HCT116 (cell line): ENCODE data around the gene SNAP29. TPM values are rescaled to one million over a fixed set of nuclear protein-coding genes. Genes with fewer than 3 reads are reported as not detected.

Experiments
- ATAC-seq: fragments of 200-7000 bp; cut with Tn5 transposase; 2 replicates; pipeline ENCODE4 v1.9.1; 2020; ENCODE audit warnings: mild to moderate bottlenecking, moderate library complexity
- BruUV-seq: library from RNA; stranded (reverse); fragments of 400-500 nt; replicated peaks from 2 replicates; lab custom pipeline; 2021; lab: Mats Ljungman, UMichigan
- CTCF ChIA-PET: fragments of 300-600 bp; sonication (Branson Sonifier 250); formaldehyde crosslinking; loops from one replicate; lab custom pipeline; 2021; ENCODE audit warnings: antibody characterized with exemption; lab: Charles Lee
- POLR2A ChIA-PET: fragments of 300-600, 350-600 bp; sonication (Branson Sonifier 250); formaldehyde crosslinking; loops from one replicate; lab custom pipeline; 2021; ENCODE audit warnings: antibody characterized with exemption; lab: Charles Lee
- RAD21 ChIA-PET, 2 experiments: fragments of 300-600 bp; sonication (Branson Sonifier 250); formaldehyde crosslinking; loops; one replicate each; lab custom pipeline; 2023; ENCODE audit warnings: low total read pairs in 2 of 2; ENCODE audit not compliant: uncharacterized antibody in 2 of 2, unreplicated experiment in 2 of 2, low non-redundant PET in 1 of 2; lab: Charles Lee
- DNase-seq: peaks from one replicate; pipeline ENCODE4 v3.0.0-alpha.2; 2010; ENCODE audit warnings: low read depth, low spot score
- H2AFZ ChIP-seq: fragments of 200-600 bp; shearing (Covaris generic), sonication (generic); 2 replicates; pipeline ENCODE4 v1.6.1; 2017; ENCODE audit warnings: low read depth, mixed run types, mixed read lengths, antibody characterized with exemption, low read length; ENCODE audit not compliant: poor library complexity, severe bottlenecking
- H3K27ac ChIP-seq: 2 replicates; pipeline ENCODE4 v1.5.1; 2012; ENCODE audit warnings: low read depth, low read length
- H3K27me3 ChIP-seq: fragments of 200-600 bp; sonication (generic); 2 replicates; pipeline ENCODE4 v1.6.1; 2016; ENCODE audit warnings: mixed run types, low read length, mixed read lengths; ENCODE audit not compliant: insufficient read depth
- H3K36me3 ChIP-seq, 2 experiments: fragments of 200-500 bp in 1 of 2; fragments of 200-600 bp in 1 of 2; sonication (Bioruptor generic) in 1 of 2; sonication (generic) in 1 of 2; 2 replicates each; pipeline versions ENCODE4 v1.5.1 to v1.6.1; 2014 to 2016; ENCODE audit warnings: low read length in 2 of 2, inconsistent platforms in 1 of 2, mixed read lengths in 1 of 2, mixed run types in 1 of 2; ENCODE audit not compliant: insufficient read depth in 2 of 2, control insufficient read depth in 1 of 2
- H3K4me1 ChIP-seq, 2 experiments: fragments of 200-600 bp in 1 of 2; sonication (generic) in 1 of 2; 2 replicates each; pipeline versions ENCODE4 v1.5.1 to v1.6.1; 2012 to 2017; ENCODE audit warnings: low read length in 2 of 2, inconsistent platforms in 1 of 2, mild to moderate bottlenecking in 1 of 2, mixed read lengths in 1 of 2, mixed run types in 1 of 2, moderate library complexity in 1 of 2; ENCODE audit not compliant: insufficient read depth in 2 of 2, control insufficient read depth in 1 of 2
- H3K4me2 ChIP-seq: fragments of 200-600 bp; sonication (generic); 2 replicates; pipeline ENCODE4 v1.6.1; 2017; ENCODE audit warnings: mixed run types, low read length, mixed read lengths
- H3K4me3 ChIP-seq, 2 experiments: fragments of 200-600 bp in 1 of 2; sonication (generic) in 1 of 2; replicated peaks in 1 of 2; 2 replicates each; pipeline ENCODE4 v1.5.1; 2011 to 2016; ENCODE audit warnings: low read length in 2 of 2, control low read depth in 1 of 2, low read depth in 1 of 2, mild to moderate bottlenecking in 1 of 2, mixed read lengths in 1 of 2, mixed run types in 1 of 2
- H3K79me2 ChIP-seq: fragments of 200-600 bp; sonication (generic); 2 replicates; pipeline ENCODE4 v1.6.1; 2017; ENCODE audit warnings: mild to moderate bottlenecking, mixed run types, low read length, moderate library complexity, mixed read lengths; ENCODE audit not compliant: insufficient read depth
- H3K9ac ChIP-seq: fragments of 200-600 bp; sonication (generic); 2 replicates; pipeline ENCODE4 v1.6.1; 2016; ENCODE audit warnings: low read length, mixed read lengths
- H3K9me2 ChIP-seq: fragments of 200-600 bp; sonication (generic), shearing (Covaris generic); 2 replicates; pipeline ENCODE4 v1.6.1; 2017; ENCODE audit warnings: mixed run types, mild to moderate bottlenecking, moderate library complexity; ENCODE audit not compliant: insufficient read depth
- H3K9me3 ChIP-seq, 2 experiments: fragments of 200-500 bp in 1 of 2; fragments of 200-600 bp in 1 of 2; sonication (Bioruptor generic) in 1 of 2; sonication (generic) in 1 of 2; 2 replicates each; pipeline ENCODE4 v1.6.1; 2014 to 2017; ENCODE audit warnings: low read length in 2 of 2, mixed read lengths in 2 of 2, inconsistent platforms in 1 of 2, low read depth in 1 of 2, mild to moderate bottlenecking in 1 of 2, mixed run types in 1 of 2, moderate library complexity in 1 of 2; ENCODE audit not compliant: control insufficient read depth in 1 of 2, insufficient read depth in 1 of 2
- H4K20me1 ChIP-seq: fragments of 200-600 bp; sonication (generic), shearing (Covaris generic); 2 replicates; pipeline ENCODE4 v1.6.1; 2017; ENCODE audit warnings: mixed run types, mild to moderate bottlenecking, moderate library complexity; ENCODE audit not compliant: insufficient read depth
- CBX3 ChIP-seq: IDR thresholded peaks from 2 replicates; pipeline ENCODE4 v1.6.1; 2012; ENCODE audit warnings: low read depth
- EZH2 ChIP-seq: fragments of 200-600 bp; sonication (generic); IDR thresholded peaks from 2 replicates; pipeline ENCODE4 v1.6.1; 2017; ENCODE audit warnings: antibody characterized with exemption, mixed run types
- FOSL1 ChIP-seq: IDR thresholded peaks from 2 replicates; pipeline ENCODE4 v1.6.1; 2012; ENCODE audit warnings: low read depth
- JUND ChIP-seq: IDR thresholded peaks from 2 replicates; pipeline ENCODE4 v1.6.1; 2012
- POLR2AphosphoS5 ChIP-seq: IDR thresholded peaks from 2 replicates; pipeline ENCODE4 v1.6.1; 2011; ENCODE audit warnings: mild to moderate bottlenecking, low read depth, low read length, moderate library complexity
- SIN3A ChIP-seq: IDR thresholded peaks from 2 replicates; pipeline ENCODE4 v1.6.1; 2012; ENCODE audit warnings: low read depth
- SRF ChIP-seq: IDR thresholded peaks from 2 replicates; pipeline ENCODE4 v1.6.1; 2012; ENCODE audit warnings: low read depth
- intact Hi-C: fragments of 100-400 bp; cut with micrococcal nuclease; formaldehyde crosslinking; loops from 2 replicates; pipeline ENCODE4 v1.10.0; 2022
- total RNA-seq: library from RNA; stranded (reverse); gene quantifications from one replicate; pipeline ENCODE4 v1.2.1, GENCODE V29; 2021; ENCODE audit not compliant: unreplicated experiment

The SNAP29 gene
- total RNA-seq, 1 experiment from 2014 or later = 27.3 TPM

DNA sequence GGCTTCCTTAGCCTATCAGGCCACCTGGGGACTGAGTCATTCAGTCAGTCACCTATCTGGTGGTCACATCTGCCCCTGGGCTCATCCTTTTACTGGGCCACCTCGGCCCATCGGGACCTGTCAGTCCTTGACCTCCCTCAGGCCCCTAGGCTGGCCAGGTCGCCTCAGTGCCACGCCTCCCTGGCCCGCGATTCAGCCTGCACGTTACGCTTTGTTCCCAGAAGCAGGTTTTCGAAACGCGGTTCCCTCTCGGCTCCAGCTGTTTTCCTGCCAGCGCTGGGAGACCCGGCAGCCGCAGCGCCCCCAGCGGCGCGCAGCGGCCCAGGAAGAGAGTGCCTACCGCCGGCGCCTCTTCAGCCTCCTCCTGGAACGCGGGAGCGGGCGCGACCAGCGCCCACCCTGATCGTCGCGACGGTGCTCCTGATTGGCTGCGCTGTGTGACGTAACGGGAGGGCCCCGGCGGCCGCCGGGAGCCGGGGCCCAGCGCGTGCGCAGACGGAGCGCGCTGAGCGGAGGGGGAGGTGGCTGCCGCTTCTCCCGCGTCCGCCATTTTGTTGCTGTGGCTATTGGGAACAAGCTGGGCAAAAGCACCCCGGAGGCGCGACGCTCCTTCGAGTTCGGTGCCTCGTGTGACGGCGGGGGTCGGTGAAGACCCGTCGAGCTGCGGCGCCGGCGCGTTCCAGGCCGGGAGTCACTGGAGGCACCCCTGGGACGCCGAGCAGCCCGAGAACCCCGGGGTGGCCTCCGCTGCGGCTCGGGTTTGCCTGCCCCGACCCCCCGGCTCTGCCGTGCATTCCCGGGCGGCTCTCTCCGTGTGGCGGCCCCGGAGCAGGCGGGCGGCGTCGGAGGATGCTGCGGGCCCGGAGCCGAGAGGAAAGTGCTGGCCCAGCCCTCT, 58.4 kb downstream of the SNAP29 start, which contains the start of gene CRKL (continued):
- TF ChIP-seq POLR2AphosphoS5 (peak; percentile 86), SRF (peak; percentile 48; the same call in 1 of the 2 replicates), JUND (peak; percentile 29; the same call in 1 of the 2 replicates), EZH2 (no peak), SIN3A (peak; percentile 94), FOSL1 (peak; percentile 49)
- TF ChIP-seq, all 23 proteins: peak for 17

DNA sequence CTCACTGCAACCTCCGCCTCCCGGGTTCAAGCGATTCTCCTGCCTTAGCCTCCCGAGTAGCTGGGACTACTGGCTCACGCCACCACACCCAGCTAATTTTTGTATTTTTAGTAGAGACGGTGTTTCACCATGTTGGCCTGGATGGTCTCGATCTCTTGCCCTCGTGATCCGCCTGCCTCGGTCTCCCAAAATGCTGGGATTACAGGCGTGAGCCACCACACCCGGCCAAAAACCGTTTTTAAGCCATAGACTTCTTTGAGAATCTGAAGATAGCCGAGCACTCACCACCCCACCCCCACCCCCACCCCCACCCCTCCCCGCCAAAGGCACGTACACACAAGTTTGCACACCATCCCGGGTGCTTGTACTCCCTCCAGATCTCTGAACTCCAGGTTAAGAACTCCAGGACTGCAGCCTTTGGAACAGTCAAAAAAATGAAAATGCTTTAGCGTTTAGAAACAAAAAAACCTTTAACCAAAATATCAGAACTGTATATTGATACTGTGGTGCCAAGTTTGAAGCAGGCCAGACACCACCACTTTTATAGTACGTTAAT, 59.9 kb downstream of the SNAP29 start:
- H4K20me1 ChIP-seq = peaks cover 24% of the 10 kb centered on the region
- H3K79me2 ChIP-seq = peaks cover 65% of the 10 kb centered on the region
- ChIA-PET RAD21 (no interaction called here), CTCF (no interaction called here), POLR2A (no interaction called here)
- peaks cover 22 to 47% of the 10 kb centered on the region in 2 experiments; a peak in 3 of 4 replicates for H3K4me1 ChIP-seq
- intact Hi-C loops = loop anchor here (5.0 kb wide), 1 partner anchor 39 kb away; no protein-coding TSS in a partner anchor
- no peaks in the 10 kb centered on the region for H3K9me2 ChIP-seq
- H3K4me2 ChIP-seq = peak overlapping the region; percentile 96
- ATAC-seq (no peak), DNase-seq (no peak)
- H3K9ac ChIP-seq = peak overlapping the region; percentile 98
- no peak for TF ChIP-seq CBX3
- no peaks in the 10 kb centered on the region for H3K9me3 ChIP-seq
- no peaks in the 10 kb centered on the region for H3K27me3 ChIP-seq
- H3K27ac ChIP-seq = peak overlapping the region; percentile 98
- no TSS peak for BruUV-seq
- H2AFZ ChIP-seq = no peak overlapping the region
- H3K36me3 ChIP-seq = peaks cover 7 to 9% of the 10 kb centered on the region in 2 experiments; a peak in 3 of 4 replicates
- H3K4me3 ChIP-seq = peak overlapping the region; percentile 97 to 100
